H9 (cell line): ENCODE results near the gene PDZK1. TPM values are rescaled to one million over a fixed set of nuclear protein-coding genes. Genes with fewer than 3 reads are reported as not detected.
"Not testable (repeated sequence)": the region's sequence is repeated elsewhere in the genome, so short reads cannot be mapped to it uniquely, and the experiment has no call there.

Source experiments
- DNase-seq: peaks from one replicate; pipeline ENCODE4 v3.0.0-alpha.2; 2017
- H2AFZ ChIP-seq: one replicate; pipeline ENCODE4 v1.6.1; 2013; ENCODE audit warnings: mild to moderate bottlenecking, low read length, control low read depth, moderate library complexity
- H2AK5ac ChIP-seq: 2 replicates; pipeline ENCODE4 v1.6.1; 2013; ENCODE audit warnings: low read length, control low read depth, mixed read lengths; ENCODE audit not compliant: insufficient read length
- H2BK120ac ChIP-seq: one replicate; pipeline ENCODE4 v1.6.1; 2013; ENCODE audit warnings: low read depth, mild to moderate bottlenecking, low read length, control low read depth, inconsistent platforms; ENCODE audit not compliant: poor library complexity, severe bottlenecking
- H2BK12ac ChIP-seq: 2 replicates; pipeline ENCODE4 v1.6.1; 2013; ENCODE audit warnings: low read length, control low read depth, mixed read lengths, low read depth; ENCODE audit not compliant: insufficient read length
- H2BK15ac ChIP-seq: 2 replicates; pipeline ENCODE4 v1.6.1; 2013; ENCODE audit warnings: low read depth, low read length, control low read depth
- H2BK20ac ChIP-seq: one replicate; pipeline ENCODE4 v1.6.1; 2013; ENCODE audit warnings: low read depth, mild to moderate bottlenecking, low read length, control low read depth, inconsistent platforms; ENCODE audit not compliant: poor library complexity, severe bottlenecking
- H2BK5ac ChIP-seq: 2 replicates; pipeline ENCODE4 v1.6.1; 2013; ENCODE audit warnings: low read length, control low read depth, mixed read lengths; ENCODE audit not compliant: insufficient read length
- H3K14ac ChIP-seq: 2 replicates; pipeline ENCODE4 v1.6.1; 2013; ENCODE audit warnings: low read length, control low read depth; ENCODE audit not compliant: insufficient read depth
- H3K18ac ChIP-seq: 2 replicates; pipeline ENCODE4 v1.6.1; 2013; ENCODE audit warnings: low read depth, mild to moderate bottlenecking, mixed read lengths, low read length, control low read depth; ENCODE audit not compliant: insufficient read length
- H3K23ac ChIP-seq: 2 replicates; pipeline ENCODE4 v1.6.1; 2013; ENCODE audit warnings: low read length, control low read depth, mixed read lengths, low read depth; ENCODE audit not compliant: insufficient read length
- H3K23me2 ChIP-seq: 2 replicates; pipeline ENCODE4 v1.6.1; 2013; ENCODE audit warnings: low read depth, mild to moderate bottlenecking, mixed read lengths, low read length, control low read depth; ENCODE audit not compliant: insufficient read length, poor library complexity, severe bottlenecking
- H3K27ac ChIP-seq: 2 replicates; pipeline ENCODE4 v1.5.1; 2013; ENCODE audit warnings: low read length, control low read depth, mixed read lengths, low read depth; ENCODE audit not compliant: insufficient read length
- H3K27me3 ChIP-seq: 2 replicates; pipeline ENCODE4 v1.6.1; 2013; ENCODE audit warnings: low read length, control low read depth, inconsistent platforms; ENCODE audit not compliant: insufficient read depth
- H3K4ac ChIP-seq: 2 replicates; pipeline ENCODE4 v1.6.1; 2013; ENCODE audit warnings: low read depth, mild to moderate bottlenecking, control low read depth, inconsistent platforms, low read length, moderate library complexity
- H3K4me1 ChIP-seq: 2 replicates; pipeline ENCODE4 v1.6.1; 2013; ENCODE audit warnings: low read length, control low read depth, inconsistent platforms; ENCODE audit not compliant: insufficient read depth
- H3K4me2 ChIP-seq: 2 replicates; pipeline ENCODE4 v1.6.1; 2013; ENCODE audit warnings: low read length, control low read depth, mixed read lengths; ENCODE audit not compliant: insufficient read length, insufficient read depth
- H3K56ac ChIP-seq: 2 replicates; pipeline ENCODE4 v1.6.1; 2013; ENCODE audit warnings: low read depth, mild to moderate bottlenecking, mixed read lengths, low read length, control low read depth; ENCODE audit not compliant: insufficient read length
- H3K79me1 ChIP-seq: 2 replicates; pipeline ENCODE4 v1.6.1; 2013; ENCODE audit warnings: low read depth, mild to moderate bottlenecking, moderate library complexity, low read length, control low read depth, inconsistent platforms; ENCODE audit not compliant: insufficient read depth, poor library complexity, severe bottlenecking
- H3K79me2 ChIP-seq: 2 replicates; pipeline ENCODE4 v1.6.1; 2013; ENCODE audit warnings: low read length, control low read depth, inconsistent platforms; ENCODE audit not compliant: insufficient read depth
- H3K9ac ChIP-seq: 2 replicates; pipeline ENCODE4 v1.6.1; 2013; ENCODE audit warnings: low read length, control low read depth, mixed read lengths; ENCODE audit not compliant: insufficient read length; ENCODE audit errors: extremely low read depth
- H3K9me3 ChIP-seq: one replicate; pipeline ENCODE4 v1.6.1; 2013; ENCODE audit warnings: low read depth, low read length, inconsistent platforms; ENCODE audit not compliant: control insufficient read depth
- H3T11ph ChIP-seq: one replicate; pipeline ENCODE4 v1.6.1; 2013; ENCODE audit warnings: mild to moderate bottlenecking, low read length, control low read depth, inconsistent platforms
- H4K20me1 ChIP-seq: one replicate; pipeline ENCODE4 v1.6.1; 2013; ENCODE audit not compliant: control insufficient read depth, insufficient read length, insufficient read depth
- H4K5ac ChIP-seq: 2 replicates; pipeline ENCODE4 v1.6.1; 2013; ENCODE audit warnings: low read depth, mild to moderate bottlenecking, mixed read lengths, low read length, control low read depth; ENCODE audit not compliant: insufficient read length
- H4K8ac ChIP-seq: replicated peaks from 2 replicates; pipeline ENCODE4 v1.6.1; 2013; ENCODE audit warnings: low read length, control low read depth, mixed read lengths, low read depth; ENCODE audit not compliant: insufficient read length
- H4K91ac ChIP-seq: 2 replicates; pipeline ENCODE4 v1.6.1; 2013; ENCODE audit warnings: low read depth, mild to moderate bottlenecking, moderate library complexity, mixed read lengths, low read length, control low read depth; ENCODE audit not compliant: insufficient read length
- H3K27ac Mint-ChIP-seq, 3 experiments: 2 replicates in 2 of 3; 3 replicates in 1 of 3; pipeline ENCODE4 v1.8.0; 2020 to 2021; ENCODE audit warnings: mixed read lengths in 3 of 3, mild to moderate bottlenecking in 1 of 3, moderate library complexity in 1 of 3
- H3K27me3 Mint-ChIP-seq: 2 replicates; pipeline ENCODE4 v1.8.0; 2021; ENCODE audit warnings: low read depth, mild to moderate bottlenecking, moderate library complexity, mixed read lengths
- H3K36me3 Mint-ChIP-seq, 3 experiments: 2 replicates in 2 of 3; 3 replicates in 1 of 3; pipeline ENCODE4 v1.8.0; 2020 to 2021; ENCODE audit warnings: low read depth in 3 of 3, mixed read lengths in 3 of 3; ENCODE audit not compliant: insufficient read depth in 1 of 3
- H3K4me1 Mint-ChIP-seq, 2 experiments: 2 replicates each; pipeline ENCODE4 v1.8.0; 2020; ENCODE audit warnings: mixed read lengths in 2 of 2
- H3K4me3 Mint-ChIP-seq, 2 experiments: 2 replicates in 1 of 2; 3 replicates in 1 of 2; pipeline ENCODE4 v1.8.0; 2020 to 2021; ENCODE audit warnings: mild to moderate bottlenecking in 2 of 2, mixed read lengths in 2 of 2, moderate library complexity in 1 of 2
- H3K9me3 Mint-ChIP-seq, 2 experiments: 2 replicates in 1 of 2; 3 replicates in 1 of 2; pipeline ENCODE4 v1.8.0; 2020; ENCODE audit warnings: mild to moderate bottlenecking in 2 of 2, mixed read lengths in 2 of 2, moderate library complexity in 1 of 2
- WGBS: extraction: QIAGEN DNeasy Blood & Tissue Kit; methylation state at CpG from one replicate; pipeline ENCODE4 v1.1.7; 2013; ENCODE audit warnings: missing lambda C conversion rate, low lambda C conversion rate, mixed read lengths; ENCODE audit not compliant: insufficient read length; ENCODE audit errors: extremely low coverage; 5-methylcytosine and 5-hydroxymethylcytosine counted together
- total RNA-seq: library from RNA; stranded (reverse); gene quantifications from 2 replicates; pipeline ENCODE4 v1.2.1, GENCODE V29; 2021

The PDZK1 gene
- total RNA-seq, 1 experiment from 2014 or later, result not detected

DNA sequence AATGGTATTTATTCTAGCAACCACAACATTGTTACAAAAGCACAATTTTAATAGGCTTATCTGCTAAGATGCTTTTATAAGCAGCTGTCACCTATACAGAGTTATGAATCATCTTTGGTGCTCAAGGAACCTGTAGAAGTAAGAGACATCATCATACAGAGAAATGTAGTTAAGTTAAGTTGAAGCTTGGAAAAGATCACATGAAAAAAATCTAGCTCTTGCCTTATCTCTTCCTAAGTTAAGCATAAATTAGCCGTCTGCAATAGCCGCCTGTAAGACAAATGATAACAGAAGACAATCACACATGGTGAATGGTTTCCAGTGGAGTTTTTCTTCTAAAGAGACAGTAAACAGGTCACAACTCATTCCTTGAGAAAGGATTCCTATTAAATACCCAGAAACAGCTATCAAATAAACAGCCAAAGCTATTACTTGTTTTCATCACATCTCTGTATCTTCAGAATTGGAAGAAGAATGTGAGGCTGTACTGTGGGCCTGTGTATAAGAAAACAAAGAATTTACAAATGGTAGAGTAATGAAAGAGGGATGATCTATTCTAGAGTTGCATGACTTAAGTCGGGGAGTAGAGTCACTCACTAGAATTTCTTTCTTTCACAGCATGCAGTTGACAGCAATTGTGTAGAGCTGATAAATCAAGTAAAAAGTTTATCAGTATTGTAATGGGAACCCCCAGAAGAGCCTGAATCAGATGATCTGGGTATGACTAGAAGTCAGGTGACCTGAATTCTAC lies 36.0 kb downstream of the PDZK1 start:
- not testable (repeated sequence) for H2AFZ ChIP-seq, H3K79me1 ChIP-seq, H2BK15ac ChIP-seq, H3K18ac ChIP-seq, H3K27me3 ChIP-seq, H3K23me2 ChIP-seq, H3K9ac ChIP-seq, H3K79me2 ChIP-seq, H3K4me1 Mint-ChIP-seq, H2AK5ac ChIP-seq, H3K4ac ChIP-seq, H3K4me1 ChIP-seq, H3K56ac ChIP-seq, H4K20me1 ChIP-seq, H3T11ph ChIP-seq, H3K27ac Mint-ChIP-seq, H4K91ac ChIP-seq, H2BK5ac ChIP-seq, H3K9me3 Mint-ChIP-seq, H3K14ac ChIP-seq, H2BK120ac ChIP-seq, H3K4me2 ChIP-seq, H2BK20ac ChIP-seq, H3K27ac ChIP-seq, H3K23ac ChIP-seq, DNase-seq, H4K5ac ChIP-seq, H4K8ac ChIP-seq, H3K27me3 Mint-ChIP-seq, H3K4me3 Mint-ChIP-seq, H3K9me3 ChIP-seq, H2BK12ac ChIP-seq
- peaks cover 2 to 10% (median 7%) of the 10 kb centered on the region in 3 experiments; a peak in 4 of 7 replicates for H3K36me3 Mint-ChIP-seq
- WGBS, result no CpG with 5 or more reads among the region's 3 CpGs

- not testable (repeated sequence) for H2BK120ac ChIP-seq, H3K9me3 Mint-ChIP-seq, H3K4me3 Mint-ChIP-seq, H2AK5ac ChIP-seq, H3T11ph ChIP-seq, H3K27ac ChIP-seq, H4K91ac ChIP-seq, DNase-seq, H3K27ac Mint-ChIP-seq, H3K9ac ChIP-seq, H4K20me1 ChIP-seq, H4K8ac ChIP-seq, H3K14ac ChIP-seq, H3K4me1 ChIP-seq, H3K36me3 Mint-ChIP-seq, H3K56ac ChIP-seq, H3K23ac ChIP-seq, H3K27me3 Mint-ChIP-seq, H2BK5ac ChIP-seq, H4K5ac ChIP-seq, H3K27me3 ChIP-seq, H3K79me2 ChIP-seq, H2BK20ac ChIP-seq, H3K18ac ChIP-seq, H3K4me2 ChIP-seq, H3K23me2 ChIP-seq, H3K79me1 ChIP-seq, H2BK12ac ChIP-seq, H2BK15ac ChIP-seq, H3K4ac ChIP-seq, H3K4me1 Mint-ChIP-seq, H2AFZ ChIP-seq, H3K9me3 ChIP-seq
- no CpG with 5 or more reads among the region's 4 CpGs for WGBS
These were observed 42.2 kb downstream of the PDZK1 start for GRCh38 chr1:145665015-145665414.
